Activated CD4-positive, CD25-positive, alpha-beta regulatory T cell treated with anti-CD3 and anti-CD28 coated beads, Interleukin-2, amount 50 U/mL, for 24 hours (primary cell): ENCODE data around the gene ADAM12.
A peak's percentile ranks its signal among the peaks of the same experiment; 100 is the strongest.

ENCODE experiments used
- ATAC-seq, 2 donors: fragments of 150-1000 bp; cut with Tn5 transposase; one replicate each; pipeline ENCODE4 v1.10.0; 2021; ENCODE audit warnings: mild to moderate bottlenecking in 1 of 2, moderate library complexity in 1 of 2

ADAM12 gene

GRCh38 chr10:126102636-126103035, 285.6 kb downstream of the ADAM12 start:
- no peak for ATAC-seq

- no peak for ATAC-seq
These were observed 286.5 kb downstream of the ADAM12 start for GRCh38 chr10:126101736-126102135.

GRCh38 chr10:126101325-126101724, 287.0 kb downstream of the ADAM12 start:
- ATAC-seq = no peak

DNA sequence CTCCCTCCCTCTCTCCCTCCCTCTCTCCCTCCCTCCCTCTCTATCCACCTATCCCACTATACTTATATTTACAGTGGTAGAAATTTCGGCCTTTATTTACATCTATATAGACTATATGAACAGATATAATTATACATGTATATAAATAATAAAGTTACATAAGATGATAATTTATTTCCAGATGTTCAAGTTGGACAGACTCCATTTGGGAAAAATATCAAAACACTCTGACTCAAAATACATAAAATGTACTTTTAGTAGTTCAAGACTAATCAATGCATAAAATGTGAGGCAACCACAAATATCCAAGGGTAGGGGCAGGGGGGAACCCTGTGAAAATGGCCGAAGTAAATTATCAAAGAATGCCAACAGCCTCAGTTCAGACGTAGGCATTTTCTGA, 288.9 kb downstream of the ADAM12 start:
- no peak for ATAC-seq

- ATAC-seq = no peak
These were observed 290.1 kb downstream of the ADAM12 start for GRCh38 chr10:126098226-126098581.

DNA sequence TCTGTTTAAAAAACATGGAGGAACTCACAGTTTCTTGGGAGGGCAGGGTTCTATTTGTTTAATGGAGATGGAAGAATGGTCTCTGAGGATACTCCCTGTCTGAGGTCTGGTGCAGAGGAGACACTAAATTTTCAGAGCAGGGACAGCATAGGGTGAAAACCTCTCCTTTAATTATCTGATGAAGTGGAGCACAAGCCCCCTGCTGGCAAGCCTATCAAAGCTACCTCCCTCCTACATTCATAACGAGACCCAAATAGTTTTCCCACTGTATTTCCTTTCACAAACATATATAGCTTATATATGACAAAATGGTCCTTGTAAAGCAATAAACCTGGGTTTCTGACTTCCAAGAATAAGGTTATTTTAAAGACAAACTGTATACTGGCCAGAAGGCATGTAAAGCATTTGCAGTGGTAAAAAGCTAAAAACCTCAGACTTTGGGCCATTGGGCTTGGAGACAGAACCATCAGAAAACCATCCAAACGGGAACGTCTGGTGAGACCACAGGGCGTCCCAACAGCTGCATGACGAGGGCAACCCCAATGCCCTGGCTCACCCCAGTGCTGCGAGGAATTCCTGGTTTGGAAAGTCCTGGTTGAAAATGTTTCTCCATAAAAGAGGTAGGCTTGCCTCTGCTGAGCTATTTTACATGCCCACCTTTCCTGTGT, 290.6 kb downstream of the ADAM12 start:
- no peak for ATAC-seq

DNA sequence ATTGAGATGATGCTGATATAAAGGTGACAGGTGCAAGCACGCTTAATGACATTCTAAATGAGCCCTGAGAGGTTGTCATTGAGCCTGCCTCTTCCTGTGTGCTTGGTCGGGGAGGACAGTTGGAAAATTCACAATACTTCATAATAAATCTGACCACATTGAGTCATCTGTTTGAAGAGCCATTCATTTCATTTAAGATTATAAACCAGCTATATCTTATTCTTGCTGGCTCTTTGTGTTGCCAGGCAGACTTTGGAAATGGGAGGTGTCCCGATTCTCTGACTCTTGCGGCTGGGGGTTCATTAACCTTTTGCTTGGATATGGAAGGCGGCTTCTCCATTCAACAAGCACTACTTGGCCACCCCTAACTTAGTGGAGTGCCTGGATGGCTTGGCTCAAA, 293.7 kb downstream of the ADAM12 start:
- ATAC-seq = no peak

- no peak for ATAC-seq
These were observed 295.7 kb downstream of the ADAM12 start for GRCh38 chr10:126092366-126093215.

DNA sequence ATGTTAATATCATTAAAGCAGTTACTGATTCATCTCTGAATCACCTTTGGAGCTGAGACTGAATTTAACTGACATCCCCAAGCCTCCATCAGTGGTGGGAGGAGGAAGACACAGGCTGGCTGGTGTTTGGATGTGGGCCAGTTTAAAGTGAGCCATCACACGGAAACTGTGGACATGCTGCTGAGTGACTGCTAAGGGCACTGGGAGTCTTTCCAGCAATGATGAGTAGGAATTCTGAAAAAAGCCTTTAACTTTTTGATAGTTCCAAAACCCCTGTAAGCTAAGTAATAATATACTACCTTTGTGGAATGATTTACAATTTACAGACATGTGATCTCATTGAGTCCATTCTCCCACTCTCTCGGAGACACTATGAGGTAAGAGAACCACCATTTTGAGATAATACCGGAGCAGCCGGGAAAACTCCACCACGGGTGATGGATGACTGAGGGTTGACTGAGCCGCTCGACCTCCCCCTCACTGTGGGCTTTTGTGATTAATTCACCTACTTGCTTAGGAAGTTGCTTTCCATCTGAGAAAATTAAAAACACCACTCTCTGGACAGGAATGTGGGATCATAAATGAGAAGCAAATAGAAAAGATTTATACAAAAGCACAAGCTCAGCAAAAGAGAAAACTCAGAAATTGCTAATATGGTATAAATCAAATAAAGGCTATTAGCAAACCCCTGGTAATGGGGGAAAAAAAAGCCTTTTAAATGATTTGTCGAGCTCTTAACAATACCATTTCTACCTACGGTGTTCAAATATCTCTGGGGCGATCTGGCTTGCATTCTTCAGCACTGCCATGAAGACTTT, 297.2 kb downstream of the ADAM12 start:
- ATAC-seq = no peak

GRCh38 chr10:126090443-126090842, 297.8 kb downstream of the ADAM12 start:
- ATAC-seq = no peak

DNA sequence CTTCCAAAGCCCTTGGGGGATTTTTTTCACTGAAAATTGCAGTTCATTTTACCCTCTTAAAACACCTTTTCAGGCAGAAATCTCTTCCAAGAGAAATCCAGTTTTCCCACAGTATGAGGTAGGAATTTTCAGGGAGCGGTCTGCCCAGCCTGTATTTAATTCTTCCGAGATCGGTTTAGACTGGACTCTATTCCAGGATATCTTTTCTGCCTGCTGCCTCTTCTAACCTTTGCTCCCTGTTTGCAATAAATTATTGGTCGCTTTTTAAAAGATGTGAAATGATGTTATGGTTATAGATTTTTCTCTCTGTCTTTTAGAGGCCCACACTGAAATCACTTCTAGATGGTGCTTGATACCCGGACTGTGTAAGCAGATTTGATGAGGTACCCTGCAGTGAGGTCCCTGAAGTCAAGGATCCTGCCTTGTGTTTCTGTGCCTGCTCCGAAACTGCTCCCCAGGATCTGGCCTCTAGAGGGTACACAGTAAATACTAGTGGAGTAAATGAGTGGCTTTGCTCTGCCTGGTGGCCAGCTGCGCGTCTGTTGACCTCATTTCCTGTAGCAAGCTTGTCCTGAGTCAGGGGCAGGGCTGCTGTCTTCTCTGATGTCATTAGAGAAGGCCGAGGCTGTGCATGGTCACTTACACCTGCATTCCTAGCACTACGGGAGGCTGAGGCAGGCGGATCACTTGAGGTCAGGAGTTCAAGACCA, 300.3 kb downstream of the ADAM12 start:
- ATAC-seq = no peak

GRCh38 chr10:126087153-126087680, 301.1 kb downstream of the ADAM12 start:
- ATAC-seq = no peak

DNA sequence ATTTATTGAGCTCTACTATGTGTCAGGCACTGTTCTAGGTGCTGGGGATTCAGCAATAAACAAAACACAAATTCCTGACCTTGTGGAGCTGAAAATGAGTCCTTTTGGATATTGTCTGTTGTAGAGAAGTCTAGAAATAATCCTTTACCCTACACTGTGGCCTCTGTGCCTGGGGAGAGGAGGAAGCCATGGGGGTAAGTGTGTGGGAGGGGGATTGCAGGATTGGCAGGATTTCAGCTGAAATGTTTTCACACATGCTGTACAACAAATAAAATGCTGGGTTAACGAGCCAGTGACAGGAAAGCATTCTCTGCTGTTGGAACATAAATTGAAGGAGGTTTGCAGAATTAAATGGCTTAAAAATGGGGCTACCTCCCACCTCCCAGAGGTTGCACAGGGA, 302.5 kb downstream of the ADAM12 start:
- no peak for ATAC-seq

- no peak for ATAC-seq
These were observed 303.9 kb downstream of the ADAM12 start for GRCh38 chr10:126084369-126084768.

DNA sequence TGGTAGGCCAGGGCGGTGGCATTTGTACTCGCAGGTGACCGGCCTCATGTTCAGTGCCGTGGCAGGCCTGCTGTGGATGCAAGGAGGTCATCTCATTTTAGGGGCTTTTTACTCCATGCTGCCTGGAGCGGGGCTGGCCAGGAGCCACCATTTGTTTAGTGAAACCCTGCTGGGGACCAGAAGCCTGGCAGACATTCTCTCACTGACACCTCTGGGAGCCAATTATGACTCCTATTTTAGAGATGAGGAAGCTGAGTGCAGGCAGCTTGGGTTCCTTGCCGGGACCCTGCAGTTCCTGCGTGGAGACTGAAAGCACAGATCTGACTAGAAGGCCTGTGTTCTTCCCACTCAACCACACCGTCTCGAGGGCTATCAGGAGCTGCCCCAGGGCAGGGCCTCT, 305.3 kb downstream of the ADAM12 start:
- no peak for ATAC-seq

DNA sequence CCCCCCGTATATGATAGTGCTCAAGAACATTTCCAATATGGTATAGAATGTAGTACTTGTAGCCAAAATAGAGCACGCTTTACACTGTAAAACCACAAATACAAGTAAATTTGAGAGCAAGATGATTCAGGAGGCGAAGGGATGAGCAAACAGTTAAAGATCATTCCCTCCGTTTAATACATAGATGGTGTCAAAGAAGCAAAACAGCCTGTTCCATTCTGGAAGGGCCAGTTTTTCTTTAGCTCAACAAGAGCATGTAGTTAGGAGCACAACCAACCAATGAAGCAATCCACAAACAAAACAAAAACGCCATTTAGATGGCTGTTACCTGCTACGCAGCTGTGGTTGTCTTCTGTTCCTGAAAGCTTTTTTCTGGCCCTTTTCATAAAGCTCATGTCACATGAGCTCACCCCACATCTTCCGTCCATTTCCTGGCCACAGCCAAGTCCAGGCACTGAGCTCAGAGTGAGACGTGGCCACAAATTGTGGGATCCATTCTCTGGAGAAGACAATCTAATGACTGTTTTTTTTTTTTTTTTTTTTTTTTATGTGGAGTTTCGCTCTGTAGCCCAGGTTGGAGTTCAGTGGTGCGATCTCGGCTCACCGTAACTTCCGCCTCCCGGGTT, 306.3 kb downstream of the ADAM12 start:
- ATAC-seq = no peak

- no peak for ATAC-seq
These were observed 307.3 kb downstream of the ADAM12 start for GRCh38 chr10:126080879-126081411.

GRCh38 chr10:126080291-126080825, 307.9 kb downstream of the ADAM12 start:
- ATAC-seq = no peak

DNA sequence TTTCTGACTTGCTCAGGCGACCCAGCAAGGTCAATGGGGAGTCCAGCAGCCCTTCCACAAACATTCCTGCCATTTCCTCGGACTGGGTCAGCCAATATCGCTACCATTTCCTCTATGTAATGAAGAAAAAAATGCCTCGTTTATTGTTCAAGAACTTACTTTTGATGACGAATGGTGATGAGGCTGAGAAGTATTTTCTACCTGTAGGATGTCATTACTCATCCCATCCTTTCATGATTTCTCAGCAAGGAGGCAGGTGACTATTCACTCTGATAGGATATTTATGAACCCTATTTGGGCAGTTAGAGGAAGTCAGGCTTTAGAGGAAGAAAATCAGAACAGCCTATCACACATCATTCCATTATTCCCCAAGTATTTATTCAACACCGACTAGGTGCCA, 313.3 kb downstream of the ADAM12 start:
- peak in 1 of 2 donors; percentile 74 for ATAC-seq

DNA sequence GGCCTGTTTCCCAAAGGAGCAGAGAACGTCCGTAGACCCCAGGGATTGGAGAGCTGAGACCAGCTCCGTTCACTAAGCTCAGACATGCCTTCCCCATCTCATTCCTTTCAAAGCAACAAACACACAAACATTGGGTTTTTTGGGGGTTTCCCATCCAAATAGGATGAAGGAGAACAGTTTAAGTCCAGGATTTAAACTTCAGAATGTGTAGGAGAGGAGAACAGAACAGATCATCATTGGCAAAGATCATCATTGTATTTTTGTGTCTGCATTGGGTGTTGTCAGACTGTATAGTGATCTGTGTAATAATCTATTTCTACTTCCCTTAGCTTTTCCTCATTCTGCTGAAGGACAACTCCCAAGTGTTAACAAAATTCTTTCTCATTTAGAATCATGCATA, 314.0 kb downstream of the ADAM12 start:
- ATAC-seq = no peak

DNA sequence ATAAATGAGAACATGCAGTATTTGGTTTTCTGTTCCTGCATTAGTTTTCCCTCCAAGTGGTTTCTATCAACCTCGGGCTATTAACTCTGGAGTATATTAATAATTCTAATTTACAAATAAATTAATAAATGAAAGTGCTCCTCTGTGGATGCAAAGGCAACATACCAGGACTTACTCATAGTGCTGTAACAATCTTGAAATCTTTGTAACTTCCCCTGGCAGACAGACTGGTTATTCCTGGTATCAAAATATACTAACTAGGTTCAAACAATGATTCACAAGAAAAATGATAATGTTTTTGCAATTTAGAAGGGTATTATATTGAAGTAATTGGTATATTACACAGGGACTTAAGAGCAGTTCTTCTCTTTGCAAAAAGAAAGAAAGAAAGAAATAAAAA, 314.7 kb downstream of the ADAM12 start:
- ATAC-seq = no peak

DNA sequence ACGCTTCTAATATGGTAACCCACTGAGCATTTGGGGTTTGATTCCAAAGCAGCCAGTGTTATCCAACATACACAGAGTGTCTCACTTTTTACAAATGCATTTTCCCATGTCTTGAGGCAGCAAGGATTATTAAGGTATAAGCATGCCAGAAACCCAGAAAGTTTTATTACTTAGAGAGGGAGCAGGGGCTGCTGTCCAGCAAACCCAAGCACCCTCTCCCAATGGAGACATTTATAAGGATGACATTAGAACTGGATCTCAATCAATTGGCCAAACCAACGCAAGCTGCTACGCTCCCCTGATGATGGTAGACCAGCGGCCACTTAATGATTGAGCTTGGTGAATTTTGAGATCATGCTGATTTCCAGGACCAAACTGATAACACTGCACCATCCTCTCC, 315.7 kb downstream of the ADAM12 start:
- no peak for ATAC-seq
